HUES64 (cell line): Measurements from ENCODE around the gene ARMC9.

Experiments
- H3K27ac ChIP-seq: 2 replicates; pipeline ENCODE4 v1.7.0; 2013; ENCODE audit warnings: low read depth, low read length, inconsistent platforms
- H3K27me3 ChIP-seq: 2 replicates; pipeline ENCODE4 v1.6.1; 2013; ENCODE audit warnings: mild to moderate bottlenecking, low read length; ENCODE audit not compliant: insufficient read depth
- H3K36me3 ChIP-seq: 2 replicates; pipeline ENCODE4 v1.6.1; 2013; ENCODE audit warnings: mild to moderate bottlenecking, low read length; ENCODE audit not compliant: insufficient read depth
- H3K4me1 ChIP-seq: 2 replicates; pipeline ENCODE4 v1.6.1; 2013; ENCODE audit warnings: mild to moderate bottlenecking, low read length, moderate library complexity; ENCODE audit not compliant: insufficient read depth
- H3K4me3 ChIP-seq: 2 replicates; pipeline ENCODE4 v1.5.1; 2013; ENCODE audit warnings: mild to moderate bottlenecking, low read length, moderate library complexity
- H3K9ac ChIP-seq: 2 replicates; pipeline ENCODE4 v1.6.1; 2013; ENCODE audit warnings: mild to moderate bottlenecking, low read depth, low read length
- H3K9me3 ChIP-seq: 2 replicates; pipeline ENCODE4 v1.6.1; 2013; ENCODE audit warnings: low read depth, low read length; ENCODE audit not compliant: insufficient read depth
- WGBS: fragments of 150-250, 120-280 bp; methylation state at CpG from one replicate; pipeline ENCODE4 v1.1.7; 2013; ENCODE audit warnings: missing lambda C conversion rate; 5-methylcytosine and 5-hydroxymethylcytosine counted together

Gene ARMC9

GRCh38 chr2:231390667-231391066 is 192.2 kb downstream of the ARMC9 start:
- H3K27me3 ChIP-seq, result peaks cover 4% of the 10 kb centered on the region; the same call in 1 of the 2 replicates
- H3K9me3 ChIP-seq, result no peaks in the 10 kb centered on the region
- no peak overlapping the region for H3K27ac ChIP-seq
- no peak overlapping the region for H3K4me3 ChIP-seq
- H3K4me1 ChIP-seq, result peaks cover 20% of the 10 kb centered on the region
- H3K9ac ChIP-seq, result no peak overlapping the region
- H3K36me3 ChIP-seq, result no peaks in the 10 kb centered on the region
- WGBS, result 94% methylated on average over 8 of the region's 8 CpGs

GRCh38 chr2:231391981-231392380 is 193.6 kb downstream of the ARMC9 start:
- no peaks in the 10 kb centered on the region for H3K36me3 ChIP-seq
- peaks cover 20% of the 10 kb centered on the region for H3K4me1 ChIP-seq
- 88% methylated on average over 7 of the region's 7 CpGs for WGBS
- no peak overlapping the region for H3K27ac ChIP-seq
- H3K4me3 ChIP-seq, result no peak overlapping the region
- no peak overlapping the region for H3K9ac ChIP-seq
- H3K9me3 ChIP-seq, result no peaks in the 10 kb centered on the region
- H3K27me3 ChIP-seq, result peaks cover 12% of the 10 kb centered on the region; the same call in 1 of the 2 replicates

GRCh38 chr2:231392431-231393148 is 194.2 kb downstream of the ARMC9 start:
- WGBS, result 87% methylated on average over 14 of the region's 14 CpGs
- H3K9me3 ChIP-seq, result no peaks in the 10 kb centered on the region
- H3K36me3 ChIP-seq, result peaks cover under 1% of the 10 kb centered on the region; the same call in 1 of the 2 replicates
- H3K9ac ChIP-seq, result no peak overlapping the region
- no peak overlapping the region for H3K4me3 ChIP-seq
- peaks cover 20% of the 10 kb centered on the region for H3K4me1 ChIP-seq
- H3K27me3 ChIP-seq, result peaks cover 12% of the 10 kb centered on the region; the same call in 1 of the 2 replicates
- no peak overlapping the region for H3K27ac ChIP-seq

- Histone ChIP-seq H3K27ac (no peak overlapping the region), H3K4me3 (no peak overlapping the region), H3K4me1 (peaks cover 17% of the 10 kb centered on the region), H3K36me3 (peaks cover 9% of the 10 kb centered on the region), H3K9ac (no peak overlapping the region), H3K27me3 (peaks cover 12% of the 10 kb centered on the region; the same call in 1 of the 2 replicates), H3K9me3 (no peaks in the 10 kb centered on the region)
- WGBS, result 70% methylated on average over 17 of the region's 17 CpGs
These were observed 195.0 kb downstream of the ARMC9 start for GRCh38 chr2:231393149-231394131.

GRCh38 chr2:231394211-231395141 is 196.0 kb downstream of the ARMC9 start:
- no peaks in the 10 kb centered on the region for H3K9me3 ChIP-seq
- H3K4me1 ChIP-seq, result peaks cover 13% of the 10 kb centered on the region; the same call in 1 of the 2 replicates
- peaks cover 17% of the 10 kb centered on the region for H3K36me3 ChIP-seq
- H3K4me3 ChIP-seq, result peak overlapping the region; percentile 49
- H3K9ac ChIP-seq, result no peak overlapping the region
- WGBS, result 61% methylated on average over 13 of the region's 13 CpGs
- peaks cover 12% of the 10 kb centered on the region; the same call in 1 of the 2 replicates for H3K27me3 ChIP-seq
- no peak overlapping the region for H3K27ac ChIP-seq

GRCh38 chr2:231395188-231396057 is 197.0 kb downstream of the ARMC9 start, which contains the start of gene B3GNT7:
Gene B3GNT7 (plus strand): TSS chr2:231395710. CDS start chr2:231395804, 94 bp downstream.
- peak within 1 kb of the TSS; percentile 41; the same call in 1 of the 2 replicates for H3K9ac ChIP-seq
- H3K4me3 ChIP-seq, result peak within 1 kb of the TSS; percentile 57
- H3K27me3 ChIP-seq, result peaks cover 12% of the 10 kb centered on the region; the same call in 1 of the 2 replicates
- no peaks in the 10 kb centered on the region for H3K9me3 ChIP-seq
- no peak within 1 kb of the TSS for H3K27ac ChIP-seq
- peaks cover 20% of the 10 kb centered on the region; the same call in 1 of the 2 replicates for H3K4me1 ChIP-seq
- peaks cover 17% of the 10 kb centered on the region for H3K36me3 ChIP-seq
- 1% methylated on average over 95 of the region's 95 CpGs for WGBS

- Histone ChIP-seq H3K4me3 (peak overlapping the region; percentile 57), H3K36me3 (peaks cover 17% of the 10 kb centered on the region), H3K27ac (no peak overlapping the region), H3K4me1 (peaks cover 22% of the 10 kb centered on the region; the same call in 1 of the 2 replicates), H3K27me3 (peaks cover 12% of the 10 kb centered on the region; the same call in 1 of the 2 replicates), H3K9ac (peak overlapping the region; percentile 41; the same call in 1 of the 2 replicates), H3K9me3 (no peaks in the 10 kb centered on the region)
- WGBS, result 3% methylated on average over 41 of the region's 41 CpGs
These were observed 197.8 kb downstream of the ARMC9 start for GRCh38 chr2:231396058-231396821.

- H3K4me1 ChIP-seq, result peaks cover 22% of the 10 kb centered on the region; the same call in 1 of the 2 replicates
- H3K27me3 ChIP-seq, result peaks cover 12% of the 10 kb centered on the region; the same call in 1 of the 2 replicates
These were observed 198.8 kb downstream of the ARMC9 start for GRCh38 chr2:231397011-231397927.

More at GRCh38 chr2:231397011-231397927, 198.8 kb downstream of the ARMC9 start:
- H3K9me3 ChIP-seq, result no peaks in the 10 kb centered on the region
- 91% methylated on average over 22 of the region's 22 CpGs for WGBS
- H3K36me3 ChIP-seq, result peaks cover 17% of the 10 kb centered on the region
- H3K27ac ChIP-seq, result no peak overlapping the region
- no peak overlapping the region for H3K9ac ChIP-seq
- H3K4me3 ChIP-seq, result peak overlapping the region; percentile 57; the same call in 1 of the 2 replicates
